CD4-positive, CD25-positive, alpha-beta regulatory T cell (primary cell): ENCODE results near the gene IRX3. TPM values are rescaled to one million over a fixed set of nuclear protein-coding genes. Genes with fewer than 3 reads are reported as not detected.
A peak's percentile ranks its signal among the peaks of the same experiment; 100 is the strongest.

Source experiments
- ATAC-seq, 2 donors: fragments of 150-1000 bp; cut with Tn5 transposase; one replicate each; pipeline ENCODE4 v1.10.0; 2021; ENCODE audit warnings: low read depth in 2 of 2, moderate number of reproducible peaks in 2 of 2, moderate library complexity in 1 of 2
- DNase-seq, 3 donors: peaks; one replicate each; pipeline versions ENCODE4 v3.0.0 to v3.0.0-alpha.2; 2012 to 2022; ENCODE audit warnings: mixed read lengths in 1 of 3
- H3K27ac ChIP-seq: one replicate; pipeline ENCODE4 v1.7.0; 2013; ENCODE audit warnings: mild to moderate bottlenecking, low read length; ENCODE audit not compliant: insufficient read depth, poor library complexity, severe bottlenecking
- H3K27me3 ChIP-seq: one replicate; pipeline ENCODE4 v1.7.0; 2013; ENCODE audit warnings: low read length; ENCODE audit not compliant: control insufficient read depth, insufficient read depth
- H3K36me3 ChIP-seq: one replicate; pipeline ENCODE4 v1.7.0; 2013; ENCODE audit warnings: mild to moderate bottlenecking, low read length, moderate library complexity; ENCODE audit not compliant: control insufficient read depth, insufficient read depth
- H3K4me1 ChIP-seq: 2 replicates; pipeline ENCODE4 v1.7.0; 2013; ENCODE audit warnings: mild to moderate bottlenecking, low read length; ENCODE audit not compliant: insufficient read depth, control insufficient read depth, poor library complexity, severe bottlenecking
- H3K4me3 ChIP-seq: one replicate; pipeline ENCODE4 v1.7.0; 2013; ENCODE audit warnings: low read depth, mild to moderate bottlenecking, low read length, moderate library complexity
- H3K9me3 ChIP-seq, 2 experiments: 1 replicate in 1 of 2; 2 replicates in 1 of 2; pipeline ENCODE4 v1.7.0; 2013; ENCODE audit warnings: low read length in 2 of 2, mild to moderate bottlenecking in 1 of 2, moderate library complexity in 1 of 2; ENCODE audit not compliant: control insufficient read depth in 2 of 2
- H3K27ac Mint-ChIP-seq, 3 donors: one replicate each; pipeline ENCODE4 v1.8.0; 2020 to 2022; ENCODE audit warnings: mild to moderate bottlenecking in 3 of 3, mixed read lengths in 3 of 3, moderate library complexity in 2 of 3
- H3K27me3 Mint-ChIP-seq: one replicate; pipeline ENCODE4 v1.8.0; 2022; ENCODE audit warnings: mild to moderate bottlenecking, mixed read lengths
- H3K36me3 Mint-ChIP-seq: one replicate; pipeline ENCODE4 v1.8.0; 2020; ENCODE audit warnings: mixed read lengths
- H3K4me1 Mint-ChIP-seq, 4 donors: one replicate each; pipeline ENCODE4 v1.8.0; 2020 to 2022; ENCODE audit warnings: mixed read lengths in 4 of 4, mild to moderate bottlenecking in 1 of 4
- H3K4me3 Mint-ChIP-seq, 4 donors: one replicate each; pipeline ENCODE4 v1.8.0; 2020 to 2022; ENCODE audit warnings: mild to moderate bottlenecking in 4 of 4, mixed read lengths in 4 of 4, moderate library complexity in 3 of 4
- H3K9me3 Mint-ChIP-seq, 7 donors: one replicate each; pipeline ENCODE4 v1.8.0; 2020 to 2022; ENCODE audit warnings: mixed read lengths in 7 of 7, mild to moderate bottlenecking in 3 of 7, moderate library complexity in 2 of 7
- polyA plus RNA-seq, 4 donors: library from polyadenylated mRNA; unstranded; fragments of 300-500 nt; fragmentation: Illumina TruSeq; gene quantifications; one replicate each; pipeline ENCODE4 v1.2.3, GENCODE V29; 2021
- total RNA-seq: library from RNA; stranded (reverse); gene quantifications from one replicate; pipeline ENCODE4 v1.2.3, GENCODE V29; 2022

IRX3 gene
- total and polyA plus RNA-seq, 5 donors from 2014 or later = not detected

GRCh38 chr16:54324716-54325115 lies 38.1 kb upstream of the IRX3 start:
- ATAC-seq (no peak), DNase-seq (no peak)
- Mint-ChIP-seq H3K9me3 (peaks cover 0 to 3% (median 0%) of the 10 kb centered on the region in 7 donors), H3K4me3 (no peak overlapping the region), H3K27me3 (peaks cover 11% of the 10 kb centered on the region), H3K27ac (no peak overlapping the region), H3K4me1 (no peaks in the 10 kb centered on the region), H3K36me3 (no peaks in the 10 kb centered on the region)
- Histone ChIP-seq H3K4me1 (no peaks in the 10 kb centered on the region), H3K27ac (no peak overlapping the region), H3K4me3 (no peak overlapping the region), H3K36me3 (no peaks in the 10 kb centered on the region), H3K27me3 (no peaks in the 10 kb centered on the region), H3K9me3 (no peaks in the 10 kb centered on the region)

- Mint-ChIP-seq H3K4me3 (no peak overlapping the region), H3K9me3 (peaks cover 0 to 3% (median 0%) of the 10 kb centered on the region in 7 donors), H3K36me3 (no peaks in the 10 kb centered on the region), H3K27ac (no peak overlapping the region), H3K4me1 (no peaks in the 10 kb centered on the region), H3K27me3 (no peaks in the 10 kb centered on the region)
- no peak overlapping the region for H3K4me3 ChIP-seq
- H3K36me3 ChIP-seq = no peaks in the 10 kb centered on the region
- H3K4me1 ChIP-seq = no peaks in the 10 kb centered on the region
- H3K27ac ChIP-seq = no peak overlapping the region
- no peaks in the 10 kb centered on the region for H3K27me3 ChIP-seq
- no peak for DNase-seq
- H3K9me3 ChIP-seq = no peaks in the 10 kb centered on the region
- ATAC-seq = no peak
These were observed 34.2 kb upstream of the IRX3 start for GRCh38 chr16:54320697-54321340.

GRCh38 chr16:54318941-54319340 lies 32.4 kb upstream of the IRX3 start:
- Histone ChIP-seq H3K4me1 (no peaks in the 10 kb centered on the region), H3K4me3 (no peak overlapping the region), H3K36me3 (no peaks in the 10 kb centered on the region), H3K9me3 (no peaks in the 10 kb centered on the region), H3K27ac (no peak overlapping the region), H3K27me3 (no peaks in the 10 kb centered on the region)
- no peaks in the 10 kb centered on the region for H3K4me1 Mint-ChIP-seq
- no peak overlapping the region for H3K4me3 Mint-ChIP-seq
- DNase-seq (no peak), ATAC-seq (no peak)
- H3K27ac Mint-ChIP-seq = peak overlapping the region in 1 of 3 donors; percentile 55
- no peaks in the 10 kb centered on the region for H3K27me3 Mint-ChIP-seq
- peaks cover 0 to 3% (median 0%) of the 10 kb centered on the region in 7 donors for H3K9me3 Mint-ChIP-seq
- no peaks in the 10 kb centered on the region for H3K36me3 Mint-ChIP-seq

- Histone ChIP-seq H3K4me3 (no peak overlapping the region), H3K9me3 (no peaks in the 10 kb centered on the region), H3K27ac (no peak overlapping the region), H3K4me1 (no peaks in the 10 kb centered on the region), H3K27me3 (no peaks in the 10 kb centered on the region), H3K36me3 (no peaks in the 10 kb centered on the region)
- no peak overlapping the region for H3K27ac Mint-ChIP-seq
- H3K9me3 Mint-ChIP-seq = peaks cover 0 to 2% (median 0%) of the 10 kb centered on the region in 7 donors
- ATAC-seq = no peak
- DNase-seq = no peak
- H3K4me3 Mint-ChIP-seq = no peak overlapping the region
- no peaks in the 10 kb centered on the region for H3K27me3 Mint-ChIP-seq
- H3K36me3 Mint-ChIP-seq = no peaks in the 10 kb centered on the region
- H3K4me1 Mint-ChIP-seq = no peaks in the 10 kb centered on the region
These were observed 30.6 kb upstream of the IRX3 start for GRCh38 chr16:54317101-54317611.

GRCh38 chr16:54316095-54316889 lies 29.7 kb upstream of the IRX3 start:
- peaks cover 0 to 2% (median 0%) of the 10 kb centered on the region in 7 donors for H3K9me3 Mint-ChIP-seq
- no peak overlapping the region for H3K27ac Mint-ChIP-seq
- H3K4me3 Mint-ChIP-seq = no peak overlapping the region
- Histone ChIP-seq H3K27me3 (no peaks in the 10 kb centered on the region), H3K4me1 (no peaks in the 10 kb centered on the region), H3K36me3 (no peaks in the 10 kb centered on the region), H3K27ac (no peak overlapping the region), H3K4me3 (no peak overlapping the region), H3K9me3 (no peaks in the 10 kb centered on the region)
- DNase-seq = no peak
- H3K4me1 Mint-ChIP-seq = no peaks in the 10 kb centered on the region
- H3K27me3 Mint-ChIP-seq = no peaks in the 10 kb centered on the region
- H3K36me3 Mint-ChIP-seq = no peaks in the 10 kb centered on the region
- ATAC-seq = no peak

- ATAC-seq (no peak), DNase-seq (no peak)
- Mint-ChIP-seq H3K9me3 (peaks cover 0 to 2% (median 0%) of the 10 kb centered on the region in 7 donors), H3K27ac (no peak overlapping the region), H3K4me3 (no peak overlapping the region), H3K4me1 (no peaks in the 10 kb centered on the region), H3K27me3 (no peaks in the 10 kb centered on the region), H3K36me3 (no peaks in the 10 kb centered on the region)
- Histone ChIP-seq H3K4me1 (no peaks in the 10 kb centered on the region), H3K27me3 (no peaks in the 10 kb centered on the region), H3K36me3 (no peaks in the 10 kb centered on the region), H3K27ac (no peak overlapping the region), H3K4me3 (no peak overlapping the region), H3K9me3 (no peaks in the 10 kb centered on the region)
These were observed 27.2 kb upstream of the IRX3 start for GRCh38 chr16:54313789-54314188.

- Mint-ChIP-seq H3K9me3 (peaks cover 0 to 2% (median 0%) of the 10 kb centered on the region in 7 donors), H3K27ac (no peak overlapping the region), H3K27me3 (no peaks in the 10 kb centered on the region), H3K4me1 (no peaks in the 10 kb centered on the region), H3K36me3 (no peaks in the 10 kb centered on the region), H3K4me3 (no peak overlapping the region)
- no peaks in the 10 kb centered on the region for H3K4me1 ChIP-seq
- DNase-seq (no peak), ATAC-seq (no peak)
- no peak overlapping the region for H3K27ac ChIP-seq
- no peak overlapping the region for H3K4me3 ChIP-seq
- H3K9me3 ChIP-seq = no peaks in the 10 kb centered on the region
- no peaks in the 10 kb centered on the region for H3K36me3 ChIP-seq
- H3K27me3 ChIP-seq = no peaks in the 10 kb centered on the region
These were observed 26.0 kb upstream of the IRX3 start for GRCh38 chr16:54312502-54312991.
